Femur (tissue), 1 donor: Measurements from ENCODE around the gene RASIP1.
A peak's percentile ranks its signal among the peaks of the same experiment; 100 is the strongest.
"Not testable (repeated sequence)": the region's sequence is repeated elsewhere in the genome, so short reads cannot be mapped to it uniquely, and the experiment has no call there.

ENCODE experiments used
- DNase-seq: peaks from one replicate; pipeline ENCODE4 v3.0.0-alpha.2; 2017

RASIP1 gene

DNA sequence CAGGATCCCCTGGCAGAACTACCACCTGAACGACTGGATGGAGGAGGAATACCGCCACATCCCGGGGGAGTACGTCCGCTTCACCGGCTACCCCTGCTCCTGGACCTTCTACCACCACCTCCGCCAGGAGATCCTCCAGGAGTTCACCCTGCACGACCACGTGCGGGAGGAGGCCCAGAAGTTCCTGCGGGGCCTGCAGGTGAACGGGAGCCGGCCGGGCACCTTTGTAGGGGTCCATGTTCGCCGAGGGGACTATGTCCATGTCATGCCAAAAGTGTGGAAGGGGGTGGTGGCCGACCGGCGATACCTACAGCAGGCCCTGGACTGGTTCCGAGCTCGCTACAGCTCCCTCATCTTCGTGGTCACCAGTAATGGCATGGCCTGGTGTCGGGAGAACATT lies 37.1 kb downstream of the RASIP1 start:
- DNase-seq, result no peak

DNA sequence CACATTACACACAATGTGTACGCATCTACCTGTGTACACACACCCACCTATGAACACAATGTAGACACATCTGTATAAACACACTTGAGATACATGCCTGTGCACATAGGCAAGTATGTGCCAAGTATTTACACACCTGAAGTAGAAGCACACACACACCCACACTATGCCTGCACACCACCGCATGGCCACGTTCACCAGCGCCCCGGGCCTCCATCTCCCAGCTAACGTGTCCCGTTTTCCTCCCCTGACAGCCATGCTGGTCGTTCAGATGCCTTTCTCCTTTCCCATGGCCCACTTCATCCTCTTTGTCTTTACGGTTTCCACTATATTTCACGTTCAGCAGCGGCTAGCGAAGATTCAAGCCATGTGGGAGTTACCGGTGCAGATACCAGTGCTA lies 37.7 kb downstream of the RASIP1 start:
- DNase-seq, result no peak

DNA sequence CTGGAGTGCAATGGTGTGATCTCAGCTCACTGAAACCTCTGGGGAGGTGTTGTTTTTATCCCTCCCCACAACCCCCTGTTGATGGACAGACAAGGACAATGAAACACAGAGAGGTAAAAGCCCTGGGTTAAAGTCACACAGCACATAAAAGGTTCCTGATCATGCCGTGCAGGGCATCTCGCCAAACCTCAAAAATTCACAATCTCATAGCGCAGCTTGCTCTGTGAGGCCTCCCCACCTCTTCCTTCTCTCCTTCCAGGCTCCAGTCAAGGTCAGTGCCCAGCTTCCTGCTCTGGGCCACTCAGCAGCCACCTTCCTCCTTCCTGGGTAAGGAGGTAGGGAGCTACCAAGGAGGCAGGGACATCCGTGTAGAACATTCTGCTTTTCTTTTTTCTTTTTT lies 42.4 kb downstream of the RASIP1 start:
- no peak for DNase-seq

DNA sequence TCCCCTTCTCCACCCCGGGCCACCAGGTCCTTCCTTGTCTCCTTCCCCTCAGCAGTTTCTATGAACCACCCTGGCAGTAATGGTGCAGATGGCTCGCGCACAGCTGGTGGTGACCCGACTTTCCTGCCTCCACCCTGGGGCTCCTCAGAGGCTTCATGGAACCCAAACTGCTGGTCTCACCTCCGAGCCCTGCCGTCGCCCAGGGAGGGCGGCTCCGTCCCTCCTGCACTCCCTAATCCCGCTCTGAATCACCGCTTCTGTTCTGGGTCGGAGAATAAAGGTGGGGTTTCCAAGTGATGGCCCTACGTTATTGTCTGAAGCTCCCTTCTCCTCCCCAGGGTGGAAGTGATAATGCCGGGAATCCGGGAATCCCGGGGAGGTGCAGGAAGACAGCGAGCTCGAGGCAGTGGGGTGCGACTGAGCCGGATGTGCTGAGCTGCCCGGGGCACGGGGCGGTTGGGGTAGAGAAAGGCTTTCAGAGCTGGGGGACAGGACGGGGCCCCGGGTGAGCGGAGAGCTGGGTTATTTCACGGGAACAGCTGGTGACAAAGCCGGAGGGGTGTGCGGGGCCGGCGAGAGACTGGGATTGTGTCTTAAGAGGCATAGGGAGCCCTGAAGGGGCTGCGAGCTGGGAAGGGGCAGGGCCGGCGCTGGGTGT lies 43.9 kb downstream of the RASIP1 start:
- DNase-seq, result no peak

DNA sequence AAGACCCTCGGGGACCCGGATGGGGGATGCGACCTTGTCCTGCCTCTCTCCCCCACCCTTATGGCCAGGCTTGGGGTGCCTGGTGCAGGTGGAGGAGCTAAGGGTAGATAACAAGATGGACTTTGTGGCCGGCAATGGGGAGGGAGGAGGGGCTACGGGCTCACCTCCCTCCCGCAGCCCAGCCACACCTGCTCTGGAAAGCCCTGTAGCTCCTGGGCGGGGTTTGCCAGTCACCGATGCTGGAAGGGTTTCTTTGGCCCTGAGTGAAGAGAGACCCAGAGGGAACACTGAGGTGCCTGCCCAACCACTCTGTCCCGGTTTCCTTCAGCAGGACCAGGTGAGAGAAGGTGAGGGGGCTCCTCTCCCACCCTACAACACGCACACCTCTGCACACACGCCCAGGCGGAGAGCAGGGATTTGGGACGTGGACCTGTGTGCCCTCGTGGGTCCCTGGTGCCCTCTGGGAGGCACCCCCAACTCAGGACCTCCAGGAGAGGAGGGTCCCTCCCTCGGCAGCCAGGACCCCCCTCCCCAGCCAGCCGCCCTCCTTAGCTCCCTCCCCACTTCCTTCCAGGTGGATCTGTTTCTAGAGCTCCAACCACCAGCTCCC lies 44.6 kb downstream of the RASIP1 start, which contains the start of gene FUT2:
Gene FUT2, plus strand, starts transcription at position 229 of the 610 bp plus-strand sequence. CDS start 6,986 bp downstream, outside the sequence.
- no peak for DNase-seq

DNA sequence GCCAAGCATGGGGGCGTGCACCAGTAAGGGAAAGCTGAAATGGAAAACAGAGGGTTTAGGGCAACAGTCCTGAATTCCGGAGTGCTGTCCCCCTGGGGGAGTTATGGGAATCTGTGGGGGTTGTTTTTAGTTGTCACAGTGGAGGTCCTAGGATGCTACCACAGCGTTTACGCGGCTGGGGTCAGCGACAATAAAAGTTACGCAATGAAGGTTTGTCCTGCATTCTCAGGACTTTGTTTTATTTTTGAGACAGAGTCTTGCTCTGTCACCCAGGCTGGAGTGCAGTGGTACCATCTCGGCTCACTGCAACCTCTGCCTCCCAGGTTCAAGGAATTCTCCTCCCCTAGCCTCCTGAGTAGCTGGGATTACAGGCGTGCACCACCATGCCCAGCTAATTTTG lies 46.8 kb downstream of the RASIP1 start:
- DNase-seq, result not testable (repeated sequence)

DNA sequence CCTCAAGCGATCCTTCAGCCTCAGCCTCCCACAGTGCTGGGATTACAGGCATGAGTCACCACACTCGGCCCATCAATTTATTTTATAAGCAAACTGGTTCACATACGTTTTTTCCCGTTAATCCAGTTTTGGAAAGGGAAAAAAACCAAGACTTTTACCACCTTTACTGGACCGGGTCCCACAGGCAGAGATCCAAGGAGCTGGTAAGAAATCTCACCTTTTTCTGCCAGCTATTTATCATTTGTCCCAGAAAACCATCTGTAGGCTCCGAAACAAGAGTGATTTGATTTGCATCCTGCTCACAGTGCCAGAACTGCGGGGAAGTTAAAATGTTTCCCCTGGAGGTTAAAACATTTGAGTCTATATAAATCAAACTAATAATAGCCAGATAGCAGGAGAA lies 51.0 kb downstream of the RASIP1 start:
- no peak for DNase-seq

DNA sequence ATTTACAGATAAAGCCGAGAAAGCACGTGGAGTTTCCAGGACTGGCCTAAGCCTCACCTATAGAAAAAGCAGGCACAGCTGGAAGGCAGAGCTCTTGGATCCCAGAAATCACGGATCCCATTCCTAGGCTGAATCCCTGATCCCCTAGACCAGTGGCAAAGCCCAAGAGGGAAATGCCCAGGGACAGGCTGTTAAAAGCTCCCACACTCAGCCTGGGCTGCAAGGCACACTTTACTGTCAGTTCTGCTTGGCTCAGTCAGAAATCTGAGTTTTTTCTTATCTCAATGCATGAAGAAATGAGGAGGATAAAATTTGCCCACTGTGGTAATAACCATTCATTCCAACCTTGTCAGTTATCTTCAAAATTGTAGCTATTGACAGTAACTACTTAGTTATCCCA lies 52.6 kb downstream of the RASIP1 start:
- DNase-seq, result no peak

DNA sequence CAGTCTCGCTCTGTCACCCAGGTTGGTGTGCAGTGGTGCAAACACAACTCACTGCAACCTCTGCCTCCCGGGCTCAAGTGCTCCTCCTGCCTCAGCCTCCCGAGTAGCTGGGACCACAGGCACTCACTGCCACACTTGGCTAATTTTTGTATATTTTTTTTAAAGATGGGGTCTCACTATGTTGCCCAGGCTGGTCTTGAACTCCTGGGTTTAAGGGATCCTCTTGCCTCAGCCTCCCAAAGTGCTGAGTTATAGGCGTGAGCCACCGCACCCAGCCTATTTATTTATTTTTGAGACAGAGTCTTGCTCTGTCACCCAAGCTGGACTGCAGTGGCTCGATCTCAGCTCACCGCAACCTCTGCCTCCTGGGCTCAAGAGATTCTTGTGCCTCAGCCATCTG lies 53.8 kb downstream of the RASIP1 start:
- not testable (repeated sequence) for DNase-seq

DNA sequence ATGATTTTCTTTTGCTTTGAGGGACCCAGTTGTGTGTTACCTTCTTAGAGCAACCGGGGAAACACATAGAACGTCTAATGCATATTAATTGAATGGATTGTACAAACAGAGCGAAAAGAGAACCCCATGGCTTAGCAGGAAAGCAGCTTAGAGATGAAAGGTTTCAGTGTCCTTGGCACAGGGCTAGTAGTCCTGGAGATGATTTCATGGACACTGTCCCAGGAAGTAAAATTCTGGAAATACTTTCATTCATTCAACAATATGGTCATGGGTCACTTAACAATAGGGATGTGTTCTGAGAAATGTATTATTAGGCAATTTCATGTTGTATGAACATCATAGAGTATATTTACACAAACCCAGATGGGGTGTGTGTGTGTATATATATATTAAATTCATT lies 54.3 kb downstream of the RASIP1 start:
- no peak for DNase-seq

DNA sequence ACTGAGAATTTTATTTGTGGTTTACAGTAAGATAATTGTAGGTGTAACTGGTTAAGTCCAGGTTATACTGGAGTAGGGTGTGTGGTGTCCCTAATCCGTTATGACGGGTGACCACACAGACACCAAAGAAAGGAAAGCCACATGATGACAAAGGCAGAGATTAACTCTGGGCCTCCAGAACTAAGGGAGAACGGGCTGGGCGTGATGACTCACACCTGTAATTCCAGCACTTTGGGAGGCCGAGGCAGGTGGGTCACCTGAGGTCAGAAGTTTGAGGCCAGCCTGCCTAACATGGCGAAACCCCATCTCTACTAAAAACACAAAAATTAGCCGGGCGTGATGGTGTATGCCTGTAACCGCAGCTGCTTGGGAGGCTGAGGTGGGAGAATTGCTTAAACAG lies 54.8 kb downstream of the RASIP1 start:
- no peak for DNase-seq

DNA sequence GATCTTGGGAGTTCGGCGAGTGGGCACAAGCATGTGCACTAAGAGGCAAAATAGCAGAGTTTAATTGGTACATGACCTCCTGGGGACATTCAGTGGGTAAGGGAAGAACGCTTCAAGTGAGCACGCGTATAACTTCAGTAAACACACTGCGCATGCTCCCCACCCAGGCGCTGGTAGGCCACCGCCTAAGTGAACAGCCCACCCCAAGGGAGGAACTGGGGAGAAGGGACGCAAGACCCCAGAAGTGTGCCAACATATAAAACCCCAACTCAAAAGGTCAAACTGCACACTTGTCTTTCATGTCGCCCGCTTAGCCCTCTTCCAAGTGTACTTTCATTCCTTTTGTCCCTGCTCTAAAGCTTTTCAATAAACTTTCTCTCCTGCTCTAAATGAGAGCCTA lies 57.1 kb downstream of the RASIP1 start:
- peak; percentile 81 for DNase-seq

DNA sequence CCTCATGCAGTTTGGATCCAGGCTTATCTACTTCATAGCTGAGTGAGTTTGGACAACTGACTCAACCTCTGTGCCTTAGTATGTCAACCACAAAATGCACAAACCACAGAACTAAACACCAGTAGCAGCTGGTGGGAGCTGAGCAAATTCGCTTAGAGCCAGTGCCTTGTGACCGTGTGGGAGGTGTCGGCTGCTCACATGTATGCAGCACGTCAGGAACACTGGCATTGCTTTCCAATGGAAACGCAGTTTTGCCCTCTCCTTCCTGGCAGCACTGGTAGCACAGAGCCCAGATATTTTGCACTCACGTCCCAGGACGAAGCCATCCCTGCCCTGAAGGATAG lies 59.3 kb downstream of the RASIP1 start:
- DNase-seq, result no peak

DNA sequence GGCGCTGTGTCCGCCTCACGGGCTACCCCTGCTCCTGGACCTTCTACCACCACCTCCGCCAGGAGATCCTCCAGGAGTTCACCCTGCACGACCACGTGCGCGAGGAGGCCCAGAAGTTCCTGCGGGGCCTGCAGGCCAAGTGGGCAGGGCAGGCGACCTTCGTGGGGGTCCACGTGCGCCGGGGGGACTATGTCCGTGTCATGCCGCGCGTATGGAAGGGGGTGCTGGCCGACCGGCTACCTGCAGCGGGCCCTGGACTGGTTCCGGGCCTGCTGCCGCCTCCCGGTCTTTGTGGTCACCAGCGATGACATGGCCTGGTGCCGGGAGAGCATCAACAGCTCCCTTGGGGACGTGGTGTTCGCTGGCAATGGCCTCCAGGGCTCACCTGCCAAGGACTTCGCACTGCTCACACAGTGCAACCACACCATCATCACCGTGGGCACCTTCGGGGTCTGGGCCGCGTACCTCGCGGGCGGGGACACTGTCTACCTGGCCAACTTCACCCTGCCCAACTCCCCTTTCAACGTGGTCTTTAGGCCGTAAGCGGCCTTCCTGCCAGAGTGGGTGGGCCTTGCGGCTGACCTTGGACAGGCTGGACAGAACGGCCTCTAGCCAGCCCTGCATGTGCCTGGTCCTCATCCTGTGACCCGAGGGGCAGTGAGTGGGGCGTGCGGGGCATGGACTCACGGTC lies 59.8 kb downstream of the RASIP1 start:
- DNase-seq, result no peak

DNA sequence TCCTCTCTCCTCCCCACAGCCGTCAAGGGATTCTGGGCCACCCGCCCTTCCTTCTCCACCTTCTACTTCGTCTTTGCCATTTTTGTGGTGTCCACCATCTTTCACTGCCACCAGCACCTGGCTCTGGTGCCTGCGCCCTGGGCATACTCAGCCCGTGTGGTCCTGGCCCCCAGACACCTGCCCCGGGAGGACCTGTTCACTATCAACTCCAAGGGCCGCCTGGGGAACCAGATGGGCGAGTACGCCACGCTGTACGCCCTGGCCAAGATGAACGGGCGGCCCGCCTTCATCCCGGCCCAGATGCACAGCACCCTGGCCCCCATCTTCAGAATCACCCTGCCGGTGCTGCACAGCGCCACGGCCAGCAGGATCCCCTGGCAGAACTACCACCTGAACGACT lies 60.4 kb downstream of the RASIP1 start:
- not testable (repeated sequence) for DNase-seq

DNA sequence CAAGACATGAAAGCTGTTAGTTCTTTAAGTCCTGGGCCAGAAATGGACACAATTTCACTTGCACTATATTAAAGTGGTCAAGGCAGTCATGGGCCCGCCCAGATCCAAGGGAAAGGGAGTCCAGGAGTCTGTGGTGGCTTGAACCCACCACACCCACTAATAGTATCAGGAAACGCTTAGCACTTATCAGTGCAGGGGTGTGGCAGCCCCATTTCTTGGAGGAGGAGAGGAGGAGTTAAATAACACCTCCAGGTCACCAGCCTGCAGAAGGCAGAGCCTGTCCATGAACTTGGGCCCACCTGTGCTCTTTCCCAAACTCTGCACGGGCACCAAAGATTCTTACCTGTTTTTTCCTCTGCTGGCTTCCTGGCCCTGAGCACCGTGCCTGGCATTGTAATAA lies 62.2 kb downstream of the RASIP1 start:
- DNase-seq, result no peak

DNA sequence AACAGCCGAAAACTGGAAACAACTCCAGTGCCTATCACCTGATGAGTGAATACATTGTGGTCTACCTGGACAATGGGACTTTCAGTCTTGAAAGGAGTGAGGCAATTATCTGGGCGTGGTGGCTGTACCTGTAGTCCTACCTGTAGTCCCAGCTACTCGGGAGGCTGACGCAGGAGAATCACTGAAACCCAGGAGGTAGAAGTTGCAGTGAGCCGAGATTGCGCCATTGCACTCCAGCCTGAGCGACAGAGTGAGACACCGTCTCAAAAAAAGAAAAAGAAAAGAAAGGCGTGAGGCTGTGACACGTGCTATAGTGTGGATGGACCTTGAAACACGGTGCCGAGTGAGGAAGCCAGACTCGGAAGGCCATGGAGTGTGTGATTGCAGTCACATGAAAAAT lies 63.5 kb downstream of the RASIP1 start:
- no peak for DNase-seq

DNA sequence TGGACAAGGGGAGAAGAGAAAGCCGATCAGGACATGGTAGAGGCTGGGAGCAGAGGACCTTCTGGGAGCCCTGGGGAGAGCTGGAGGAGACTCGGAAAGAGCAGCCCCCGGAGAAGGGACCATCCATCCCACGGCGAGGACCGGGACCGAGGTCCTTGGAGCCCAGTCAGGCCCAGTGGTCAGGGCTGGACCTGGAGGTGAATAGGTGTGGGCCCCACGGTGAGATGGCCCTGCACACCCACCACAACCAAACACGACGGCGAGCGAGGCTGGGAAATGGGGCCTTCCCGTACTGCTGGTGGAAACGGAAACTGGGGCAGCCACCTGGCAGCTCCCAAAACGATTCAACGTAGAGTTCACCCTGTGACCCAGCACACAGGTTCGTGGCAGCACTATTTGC lies 63.9 kb downstream of the RASIP1 start:
- no peak for DNase-seq

DNA sequence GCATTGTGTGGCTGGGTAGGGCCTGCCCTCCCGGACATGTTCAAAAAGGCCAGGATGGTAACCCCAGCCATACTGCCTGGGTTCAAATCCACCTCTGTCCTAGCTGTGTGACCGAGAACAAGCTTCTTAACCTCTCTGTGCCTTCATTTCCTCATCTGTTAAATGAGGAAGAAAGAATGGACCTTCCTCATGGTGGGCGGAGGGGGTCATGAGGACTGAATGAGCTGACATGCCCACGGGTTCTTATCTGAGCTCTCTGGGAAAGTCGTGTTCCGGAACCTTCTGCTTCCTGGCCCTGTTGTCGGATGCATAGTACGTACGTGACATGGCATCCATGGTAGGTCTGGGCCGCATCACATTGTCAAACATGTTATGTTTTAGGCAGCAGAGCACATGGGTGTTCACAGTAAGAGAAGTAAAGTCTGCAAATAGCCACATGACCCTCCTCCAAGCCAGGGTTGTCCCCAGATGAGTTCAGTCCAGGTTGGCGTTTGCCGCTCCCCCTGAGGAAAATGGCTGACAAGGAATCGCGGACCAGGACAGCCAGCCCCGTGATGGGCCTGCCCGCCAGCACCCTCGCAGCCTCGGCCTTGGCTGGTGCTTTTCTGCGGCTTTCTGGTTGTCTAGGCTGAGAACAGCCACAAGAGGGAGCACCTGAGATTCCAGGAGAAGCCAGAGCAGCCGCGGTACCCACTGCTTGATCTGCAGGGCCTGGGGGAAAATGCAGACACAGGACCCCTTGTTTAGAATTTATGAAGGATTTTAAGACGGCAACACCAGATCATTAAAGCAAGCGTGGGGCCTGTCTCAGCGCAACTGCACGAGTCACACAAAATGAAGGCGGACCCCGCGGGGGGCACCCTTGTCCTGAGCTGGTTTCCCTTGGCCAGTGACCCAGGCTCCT lies 65.2 kb downstream of the RASIP1 start:
- peak; percentile 88 for DNase-seq

DNA sequence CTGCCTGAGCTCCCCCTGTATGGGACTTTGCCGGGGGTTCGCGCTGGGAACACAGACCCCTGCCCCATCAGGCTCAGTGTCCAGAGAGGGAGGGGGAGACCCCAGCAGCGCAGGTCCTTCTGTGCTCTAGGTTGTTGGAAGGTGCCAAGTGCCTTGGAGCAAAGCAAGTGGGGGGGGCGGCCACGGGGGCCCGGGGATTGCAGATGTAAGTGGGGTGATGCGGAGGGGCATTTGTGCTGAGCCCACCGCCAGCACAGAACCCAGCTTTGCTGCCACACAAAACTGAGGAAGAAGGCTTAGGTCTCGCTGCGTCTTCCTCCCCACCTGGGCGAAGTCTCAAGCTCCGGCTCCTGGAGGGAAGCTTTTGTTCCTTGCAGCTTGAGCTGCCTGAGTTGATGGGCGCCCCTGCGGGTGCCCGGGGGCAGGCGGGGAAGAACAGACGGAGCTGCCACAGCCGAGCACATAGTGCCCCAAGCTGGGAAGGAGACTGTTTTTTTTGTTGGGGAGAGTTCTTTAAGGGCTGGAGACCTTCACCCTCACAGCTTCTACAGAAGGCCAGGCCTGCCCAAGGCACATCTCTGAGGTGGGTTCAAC lies 66.1 kb downstream of the RASIP1 start:
- no peak for DNase-seq

DNA sequence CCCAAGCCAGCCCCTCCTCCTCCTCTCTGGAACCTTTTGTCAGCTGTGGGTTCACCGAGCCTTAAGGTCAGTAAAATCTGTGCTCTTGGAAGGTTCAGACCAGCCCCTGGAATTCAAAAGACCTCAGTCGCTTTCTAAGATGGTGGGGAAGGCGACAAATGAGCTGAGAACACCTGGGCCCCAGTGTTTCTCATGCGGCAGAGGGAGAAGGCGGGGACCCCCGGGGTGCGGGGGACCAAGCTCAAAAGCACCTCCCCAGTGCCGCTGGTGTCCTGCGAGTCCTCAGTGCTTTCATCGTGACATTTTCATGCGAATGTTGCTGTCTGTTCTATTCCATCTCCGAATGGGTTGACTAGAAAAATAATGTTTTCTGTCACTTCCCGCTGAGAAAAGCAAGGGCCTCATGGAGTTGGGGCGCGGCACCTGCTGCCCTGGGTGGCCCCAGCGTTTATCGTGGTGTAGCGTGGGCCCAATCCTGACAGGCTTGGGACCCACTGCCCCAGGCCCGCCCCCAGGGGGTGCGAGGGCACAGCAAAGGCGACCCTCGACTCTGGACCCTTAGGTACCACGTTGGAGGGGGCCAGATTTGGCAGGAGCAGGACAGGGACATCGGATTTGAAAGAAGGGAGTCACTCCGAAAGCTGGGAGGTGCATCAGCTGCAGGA lies 66.8 kb downstream of the RASIP1 start:
- no peak for DNase-seq

DNA sequence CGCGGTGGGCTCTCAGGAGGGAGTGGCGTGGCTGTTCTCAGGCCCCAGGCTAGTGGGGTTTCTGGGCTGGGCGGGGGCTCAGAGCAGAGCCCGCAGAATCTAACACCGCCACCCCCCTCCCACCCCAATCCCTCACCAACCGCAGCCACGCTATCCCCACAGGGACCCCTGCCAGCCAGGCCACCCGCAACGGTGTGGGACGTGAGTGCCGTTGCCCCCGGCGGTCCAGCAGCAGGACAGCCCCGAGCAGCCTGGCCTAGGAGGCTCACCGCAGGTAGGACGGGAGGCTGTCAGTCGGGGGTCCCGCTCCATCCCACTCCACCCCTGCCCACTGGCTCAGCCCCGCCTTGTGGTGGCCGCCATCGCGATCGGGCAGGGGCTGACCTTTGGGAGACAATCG lies 67.4 kb downstream of the RASIP1 start, which contains the start of gene NTN5:
Gene NTN5, minus strand, starts transcription at position 24 of the 400 bp plus-strand sequence. CDS start 2,031 bp downstream, outside the sequence.
- no peak for DNase-seq
